ENCODE results near the gene NCEH1. TPM values are rescaled to one million over a fixed set of nuclear protein-coding genes. Genes with fewer than 3 reads are reported as not detected.
A peak's percentile ranks its signal among the peaks of the same experiment; 100 is the strongest.

The NCEH1 gene
- total and polyA plus RNA-seq, 7 donors: 1.6 to 12.8 (median 3.2) TPM

GRCh38 chr3:172750368-172751174 is 39.7 kb upstream of the NCEH1 start, which contains the start of gene ECT2:
Gene ECT2, plus strand, starts transcription at chr3:172750726. Its CDS starts 3,805 bp downstream, at chr3:172754531.
- H3K27ac ChIP-seq: peak within 1 kb of the TSS; percentile 67 to 81 (median 74)
- 0% methylated on average over 49 of the region's 49 CpGs for WGBS, 2 donors

GRCh38 chr3:172750069-172750367 is 39.2 kb upstream of the NCEH1 start:
- intact Hi-C loops (cut with DNase I): loop anchor here (1.0 kb wide), 2 partner anchors 39 to 77 kb away; partner anchors contain the start of gene NCEH1
- no peaks in the 10 kb centered on the region for H3K9me3 ChIP-seq
- WGBS, 2 donors: 6 to 13% methylated on average over 9 of the region's 9 CpGs
- TF ChIP-seq POLR2AphosphoS5 (IDR thresholded peaks at IDR 0.05): no peak
- no peak for TF ChIP-seq CTCF (IDR thresholded peaks at IDR 0.05)
- TF ChIP-seq POLR2A (IDR thresholded peaks at IDR 0.05): no peak
- TF ChIP-seq EP300 (IDR thresholded peaks at IDR 0.05): no peak
- no peak for DNase-seq
- H3K27ac ChIP-seq: peak overlapping the region; percentile 65 to 81 (median 74)
- peak overlapping the region; percentile 34 to 92 (median 68) for H3K4me3 ChIP-seq
- peaks cover 0 to 18% (median 14%) of the 10 kb centered on the region in 4 donors for H3K4me1 ChIP-seq
- no peaks in the 10 kb centered on the region for H3K27me3 ChIP-seq
- no peaks in the 10 kb centered on the region for H3K36me3 ChIP-seq

More at GRCh38 chr3:172750368-172751174, 39.7 kb upstream of the NCEH1 start, which contains the start of gene ECT2:
- TF ChIP-seq EP300 (IDR thresholded peaks at IDR 0.05): no peak
- peak; percentile 31 to 66 (median 50) for TF ChIP-seq CTCF (IDR thresholded peaks at IDR 0.05)
- TF ChIP-seq POLR2AphosphoS5 (IDR thresholded peaks at IDR 0.05): peak in 3 of 4 donors; percentile 23 to 76 (median 47)
- Histone ChIP-seq H3K36me3 (no peaks in the 10 kb centered on the region), H3K4me3 (peak within 1 kb of the TSS; percentile 58 to 92 (median 72)), H3K9me3 (no peaks in the 10 kb centered on the region), H3K27me3 (no peaks in the 10 kb centered on the region), H3K4me1 (peaks cover 0 to 18% (median 14%) of the 10 kb centered on the region in 4 donors)
- intact Hi-C loops (cut with DNase I): loop anchor here (1.0 kb wide), 2 partner anchors 39 to 77 kb away; partner anchors contain the start of gene NCEH1
- DNase-seq: peak; percentile 99

- DNase-seq: no peak
- WGBS, 2 donors: 12 to 49% methylated on average over 8 of the region's 8 CpGs
- TF ChIP-seq POLR2A (IDR thresholded peaks at IDR 0.05) (no peak), POLR2AphosphoS5 (IDR thresholded peaks at IDR 0.05) (peak in 2 of 4 donors; percentile 9 to 12)
These were observed 38.5 kb upstream of the NCEH1 start for GRCh38 chr3:172749230-172749965.

GRCh38 chr3:172746475-172746874 is 35.6 kb upstream of the NCEH1 start:
- DNase-seq: no peak
- Histone ChIP-seq H3K9me3 (no peaks in the 10 kb centered on the region), H3K36me3 (no peaks in the 10 kb centered on the region), H3K4me3 (no peak overlapping the region), H3K27ac (no peak overlapping the region), H3K27me3 (no peaks in the 10 kb centered on the region), H3K4me1 (peaks cover 0 to 13% (median 9%) of the 10 kb centered on the region in 4 donors)
- WGBS, 2 donors: 77 to 83% methylated on average over 2 of the region's 2 CpGs
- TF ChIP-seq POLR2AphosphoS5 (IDR thresholded peaks at IDR 0.05) (no peak), CTCF (IDR thresholded peaks at IDR 0.05) (no peak), EP300 (IDR thresholded peaks at IDR 0.05) (no peak), POLR2A (IDR thresholded peaks at IDR 0.05) (no peak)
- intact Hi-C loops (cut with DNase I): no loop called here

More at GRCh38 chr3:172749230-172749965, 38.5 kb upstream of the NCEH1 start:
- Histone ChIP-seq H3K27ac (peak overlapping the region; percentile 65 to 81 (median 74)), H3K4me3 (peak overlapping the region; percentile 34 to 92 (median 68)), H3K4me1 (peaks cover 0 to 18% (median 14%) of the 10 kb centered on the region in 4 donors), H3K9me3 (no peaks in the 10 kb centered on the region), H3K36me3 (no peaks in the 10 kb centered on the region), H3K27me3 (no peaks in the 10 kb centered on the region)
- intact Hi-C loops (cut with DNase I): no loop called here

GRCh38 chr3:172739462-172739861 is 28.6 kb upstream of the NCEH1 start:
- no peak overlapping the region for H3K4me3 ChIP-seq
- 26 to 46% methylated on average over 1 of the region's 1 CpG for WGBS, 2 donors
- no peaks in the 10 kb centered on the region for H3K36me3 ChIP-seq
- TF ChIP-seq CTCF (IDR thresholded peaks at IDR 0.05) (no peak), EP300 (IDR thresholded peaks at IDR 0.05) (no peak), POLR2AphosphoS5 (IDR thresholded peaks at IDR 0.05) (no peak), POLR2A (IDR thresholded peaks at IDR 0.05) (no peak)
- intact Hi-C loops (cut with DNase I): no loop called here
- H3K27ac ChIP-seq: no peak overlapping the region
- no peak for DNase-seq
- no peaks in the 10 kb centered on the region for H3K27me3 ChIP-seq
- H3K4me1 ChIP-seq: no peaks in the 10 kb centered on the region
- H3K9me3 ChIP-seq: no peaks in the 10 kb centered on the region

All from sigmoid colon (tissue), 7 donors.